Measurements from ENCODE around the gene HOXA11.

Gene HOXA11

DNA sequence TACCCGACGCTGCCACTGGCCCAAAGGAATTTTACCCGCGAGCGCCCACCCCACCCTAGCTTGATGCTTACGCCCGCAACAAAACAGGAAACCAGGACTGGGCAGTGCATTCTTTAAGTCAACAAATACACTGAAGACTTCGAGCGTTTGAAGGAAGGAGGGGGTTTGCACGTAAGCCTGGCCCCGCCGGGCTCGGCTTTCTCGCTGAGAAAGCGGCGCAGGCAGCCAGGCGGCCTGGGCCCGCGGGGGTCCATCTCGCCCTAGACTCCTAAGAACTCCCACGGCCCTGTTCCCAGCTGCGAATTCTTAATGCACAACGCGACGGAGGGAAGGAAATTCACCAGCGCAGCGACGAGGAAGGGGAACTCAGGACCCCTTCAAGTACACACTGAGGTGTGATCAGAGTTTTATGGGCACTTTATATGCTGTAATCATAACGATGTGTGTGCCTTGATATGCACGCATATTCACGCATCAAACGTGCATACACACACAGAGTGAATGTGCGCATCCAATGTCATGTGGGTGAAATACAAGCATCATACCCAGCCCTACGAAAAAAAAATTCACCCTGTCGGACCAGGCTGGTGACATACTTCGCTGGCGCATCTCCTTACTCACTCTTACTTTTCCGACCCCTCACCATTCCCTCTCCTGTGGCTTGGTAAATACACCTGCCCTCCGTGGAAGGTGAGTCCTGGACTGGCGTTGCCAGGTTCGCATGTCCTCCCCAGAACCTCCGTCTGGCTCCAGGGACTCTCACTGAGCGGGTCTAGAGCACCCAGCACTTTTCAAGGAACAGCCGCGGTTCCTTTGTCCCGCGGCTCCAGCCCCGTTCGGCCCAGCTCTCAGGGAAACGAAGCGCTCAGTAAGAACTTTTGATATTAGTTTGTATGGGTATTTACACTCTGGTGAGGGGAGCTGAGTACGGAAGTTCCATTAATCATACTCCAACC lies 20.6 kb upstream of the HOXA11 start:
- DNase-seq = no peak

DNA sequence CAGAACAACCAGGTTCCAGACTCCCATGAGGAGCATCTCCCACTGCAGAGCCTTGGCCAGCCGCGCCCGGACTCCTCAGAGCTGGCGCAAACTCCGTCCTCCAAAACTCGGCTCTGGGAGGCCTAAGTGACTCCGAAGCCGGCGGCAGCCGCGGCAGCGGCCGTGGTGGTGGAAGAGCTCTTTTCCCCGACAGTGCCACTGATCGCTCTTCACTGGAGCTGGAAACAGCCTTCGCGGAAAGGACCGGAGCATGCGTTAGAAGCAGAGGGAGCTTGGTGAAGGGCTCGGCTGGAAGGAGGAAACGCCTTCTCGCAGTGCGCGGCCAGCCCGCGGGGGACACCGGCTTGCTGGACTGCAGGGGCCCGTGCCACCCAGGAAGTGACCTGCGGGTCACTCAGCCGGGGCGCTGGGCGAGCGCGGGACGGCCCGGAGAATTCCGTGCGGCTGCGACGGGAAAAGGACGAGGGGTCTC lies 19.9 kb upstream of the HOXA11 start:
- no peak for DNase-seq

DNA sequence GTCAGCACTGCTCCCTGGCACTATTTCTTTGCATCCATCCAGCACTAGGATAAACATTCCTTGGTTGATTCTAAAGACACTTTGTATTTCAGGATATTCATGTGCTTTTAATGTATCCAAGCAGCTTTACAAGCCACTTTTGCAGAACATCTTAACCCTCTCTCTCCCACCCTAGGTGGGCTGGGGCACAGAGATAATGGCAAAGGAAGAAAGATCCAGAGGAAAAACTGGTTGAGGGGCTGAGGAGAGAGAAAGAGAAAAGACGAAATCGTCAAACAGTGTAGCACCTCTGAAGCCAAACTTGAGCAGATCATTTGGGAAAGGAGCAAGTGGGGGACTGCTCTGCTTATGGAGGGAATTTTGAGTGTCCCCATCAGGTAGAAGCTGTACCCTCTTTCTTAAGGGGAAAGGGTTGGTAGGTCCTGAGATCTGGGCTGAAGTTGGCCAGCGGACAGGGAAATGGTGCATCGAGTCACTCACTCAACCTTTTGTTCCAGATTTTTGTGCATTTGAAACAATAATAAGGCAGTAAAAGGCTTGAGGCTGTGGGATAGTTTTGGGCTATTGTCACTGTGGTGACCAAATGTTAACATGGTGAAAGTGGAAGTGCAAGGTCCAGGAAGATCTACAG lies 19.0 kb upstream of the HOXA11 start:
- no peak for DNase-seq

DNA sequence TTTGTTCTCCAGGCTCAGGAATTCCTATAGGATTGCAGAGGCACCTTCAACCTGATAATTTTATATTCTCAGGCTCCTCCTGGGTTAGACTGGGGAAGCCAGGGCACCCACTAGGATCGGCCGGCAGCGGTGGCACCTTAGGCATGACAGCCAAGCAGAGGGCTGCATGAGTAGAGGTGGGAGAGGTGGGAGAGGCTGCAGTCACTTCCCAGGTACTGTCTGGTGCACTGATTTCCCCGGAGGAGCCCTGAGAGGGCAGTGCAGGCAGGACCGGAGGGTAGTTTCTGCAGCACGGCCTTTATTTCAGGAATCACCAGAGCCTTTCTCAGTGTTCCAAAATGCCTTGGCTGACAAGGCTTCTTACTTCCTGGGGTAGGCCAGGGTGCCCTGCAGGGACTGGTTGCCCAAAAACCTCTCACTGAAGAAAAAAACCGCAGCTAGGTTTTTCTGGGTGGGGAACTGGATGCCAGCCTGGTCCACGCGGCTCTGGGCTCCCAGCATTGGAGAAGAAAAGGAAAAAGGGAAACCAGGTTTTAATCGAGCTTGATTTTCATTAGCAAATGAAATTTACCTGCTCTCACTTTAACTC lies 18.4 kb upstream of the HOXA11 start:
- DNase-seq = no peak

DNA sequence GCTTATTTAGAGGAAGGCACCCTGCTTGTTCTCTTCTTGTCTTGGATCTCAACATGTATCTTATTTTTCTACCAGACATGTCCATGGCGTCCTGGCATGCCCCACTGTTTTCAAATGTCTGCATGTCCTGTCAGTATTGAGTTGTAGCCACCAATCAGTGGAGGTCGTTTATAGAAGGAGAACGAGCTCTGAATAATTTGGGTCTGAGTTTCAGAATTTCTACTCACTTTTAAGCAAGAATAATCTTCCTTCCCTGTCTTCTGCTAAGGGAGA lies 17.8 kb upstream of the HOXA11 start:
- DNase-seq = no peak

DNA sequence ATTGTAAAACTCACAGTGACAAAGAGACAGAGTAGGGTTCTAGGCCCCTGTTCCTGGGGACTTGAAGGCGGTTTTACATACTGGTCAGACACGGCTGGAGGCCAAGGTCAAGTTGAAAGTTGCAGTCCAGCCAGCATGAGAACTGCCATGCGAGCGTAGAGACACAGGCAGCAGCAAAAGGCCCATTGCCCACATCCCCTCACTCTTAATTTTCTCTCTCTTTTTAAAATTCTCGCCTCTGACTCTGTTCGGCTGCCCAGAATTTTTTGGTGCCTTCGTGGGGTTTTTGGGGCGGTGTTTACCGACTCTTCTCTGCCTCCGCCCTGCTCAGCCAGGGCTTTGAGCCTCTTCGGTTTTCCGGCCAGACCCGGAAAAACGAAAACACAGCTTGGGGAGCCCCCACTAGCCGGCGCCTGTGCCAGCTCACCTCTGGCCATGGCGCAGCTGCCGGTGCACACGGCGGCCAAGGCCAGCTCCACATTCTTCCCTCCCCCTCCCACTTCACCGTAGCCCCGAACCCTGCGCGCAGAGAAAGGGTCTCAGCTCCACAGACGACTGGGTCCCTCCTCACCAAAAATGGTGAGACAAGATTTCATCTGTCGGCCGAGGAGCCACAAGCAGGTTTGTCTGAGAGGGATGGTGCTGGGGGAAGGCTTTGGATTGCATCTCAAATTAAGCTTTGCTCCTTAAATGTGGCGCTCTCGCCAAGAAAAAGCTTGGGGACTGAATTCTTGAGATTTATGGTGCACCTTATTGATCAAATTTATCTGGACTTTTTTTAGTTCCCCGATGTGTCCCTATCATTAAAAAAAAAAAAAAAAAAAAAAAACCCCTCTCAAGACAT lies 17.2 kb upstream of the HOXA11 start:
- no peak for DNase-seq

DNA sequence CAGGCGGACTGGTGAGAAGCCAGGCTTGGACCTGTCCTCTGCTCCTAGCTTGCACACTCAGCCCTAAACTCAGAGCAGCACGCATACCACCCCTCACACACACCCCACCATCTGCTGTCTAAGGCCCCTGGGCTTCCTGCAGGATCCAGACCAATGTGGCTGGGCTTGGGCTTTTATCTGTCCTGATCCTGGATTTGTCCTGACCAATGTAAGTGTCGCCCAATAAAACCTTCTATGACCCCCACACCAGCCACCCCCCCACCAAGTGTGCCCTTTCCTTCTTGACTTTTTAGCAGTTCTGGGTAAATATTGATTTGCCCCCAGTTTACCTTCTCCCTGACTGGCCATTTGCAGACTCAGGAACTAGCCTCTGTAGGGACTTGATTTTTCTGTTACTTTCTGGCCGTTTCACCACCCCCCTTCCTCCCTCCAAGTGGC lies 16.6 kb upstream of the HOXA11 start:
- DNase-seq = no peak

DNA sequence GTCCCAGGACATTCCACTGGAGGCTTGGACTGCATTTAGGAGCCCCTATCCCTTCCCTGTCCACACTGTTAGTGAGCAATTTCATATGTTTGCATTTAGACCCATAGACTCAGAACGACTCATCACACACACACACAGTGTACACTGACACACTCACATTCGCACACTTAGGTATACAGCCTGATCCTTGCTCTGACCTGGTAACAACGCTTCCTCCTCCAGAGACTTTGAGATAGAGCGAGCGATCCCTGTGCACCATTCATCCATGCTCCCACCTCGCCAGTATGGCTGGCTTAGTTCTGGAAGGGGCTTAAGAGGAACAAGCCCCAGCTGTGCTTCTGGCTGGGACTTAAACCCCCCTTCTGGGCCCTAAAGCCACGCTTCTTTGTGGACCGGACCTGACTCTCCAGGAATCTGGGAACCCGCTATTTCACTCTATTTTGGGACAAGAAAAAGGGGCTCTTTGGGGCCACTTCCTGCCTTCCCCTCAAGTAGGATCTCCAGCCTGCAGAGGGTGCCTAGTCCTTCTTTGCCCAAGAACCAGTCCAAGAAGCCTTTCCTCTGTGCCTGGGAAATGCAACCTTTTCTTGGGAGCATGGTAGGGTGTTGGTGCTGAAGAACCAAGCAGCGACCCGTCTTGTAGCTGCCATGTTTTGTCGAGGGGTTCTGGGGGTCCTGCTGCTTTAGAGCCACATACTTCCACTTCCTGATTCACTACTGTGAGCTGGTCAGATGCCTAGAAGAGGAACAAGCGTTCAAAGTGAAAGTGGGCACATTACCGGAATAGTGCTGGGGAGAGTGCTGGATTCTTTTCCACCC lies 15.9 kb upstream of the HOXA11 start:
- DNase-seq = no peak

DNA sequence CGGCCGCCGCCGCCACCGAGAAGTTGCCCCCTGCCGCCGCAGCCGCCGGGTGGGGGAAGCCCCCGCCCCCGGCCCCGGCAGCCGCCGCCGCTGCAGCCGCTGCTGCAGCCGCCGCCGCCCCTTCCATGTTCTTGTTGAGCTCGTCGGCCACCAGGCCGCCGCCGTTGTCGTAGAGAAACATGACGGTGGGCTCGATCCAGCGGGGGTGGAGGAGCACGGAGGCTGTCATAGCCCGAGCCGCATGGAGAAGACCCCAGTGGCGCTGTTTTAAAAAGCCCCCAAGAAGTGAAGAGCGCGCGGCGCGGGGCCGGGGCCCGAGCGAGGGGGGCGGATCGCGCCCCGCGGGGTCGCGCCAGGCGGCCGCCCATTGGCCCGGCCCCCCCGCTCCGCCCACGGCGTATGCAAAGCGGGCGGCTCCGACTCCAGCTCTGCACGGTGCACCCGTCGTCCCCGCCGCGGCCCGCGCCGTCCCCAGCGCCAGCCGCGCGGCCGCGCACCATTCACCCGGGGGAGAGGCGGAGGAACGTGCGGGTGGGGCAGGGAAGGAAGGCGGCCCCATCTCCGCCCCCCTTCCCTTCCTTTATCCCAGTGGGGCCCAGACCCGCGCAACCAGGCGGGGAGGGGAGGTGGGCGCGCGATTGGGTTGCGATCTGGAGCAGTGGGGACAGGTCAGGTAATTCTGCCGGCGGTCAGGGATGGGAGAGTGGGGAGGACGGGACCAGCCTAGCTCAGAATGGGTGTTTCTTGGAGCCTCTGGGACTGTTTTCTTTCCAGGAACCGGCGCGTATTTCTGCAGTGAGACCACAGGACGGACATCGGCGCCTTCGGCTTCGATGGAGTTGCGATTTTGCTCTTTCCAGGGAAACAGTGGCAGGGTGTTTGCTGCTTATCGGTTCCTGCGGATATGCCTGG lies 15.1 kb upstream of the HOXA11 start, which contains the start of gene HOXA13:
HOXA13 (minus strand) TSS at position 243 of the 912 bp plus-strand sequence; CDS start at position 229, 14 bp downstream.
- no peak for DNase-seq

DNA sequence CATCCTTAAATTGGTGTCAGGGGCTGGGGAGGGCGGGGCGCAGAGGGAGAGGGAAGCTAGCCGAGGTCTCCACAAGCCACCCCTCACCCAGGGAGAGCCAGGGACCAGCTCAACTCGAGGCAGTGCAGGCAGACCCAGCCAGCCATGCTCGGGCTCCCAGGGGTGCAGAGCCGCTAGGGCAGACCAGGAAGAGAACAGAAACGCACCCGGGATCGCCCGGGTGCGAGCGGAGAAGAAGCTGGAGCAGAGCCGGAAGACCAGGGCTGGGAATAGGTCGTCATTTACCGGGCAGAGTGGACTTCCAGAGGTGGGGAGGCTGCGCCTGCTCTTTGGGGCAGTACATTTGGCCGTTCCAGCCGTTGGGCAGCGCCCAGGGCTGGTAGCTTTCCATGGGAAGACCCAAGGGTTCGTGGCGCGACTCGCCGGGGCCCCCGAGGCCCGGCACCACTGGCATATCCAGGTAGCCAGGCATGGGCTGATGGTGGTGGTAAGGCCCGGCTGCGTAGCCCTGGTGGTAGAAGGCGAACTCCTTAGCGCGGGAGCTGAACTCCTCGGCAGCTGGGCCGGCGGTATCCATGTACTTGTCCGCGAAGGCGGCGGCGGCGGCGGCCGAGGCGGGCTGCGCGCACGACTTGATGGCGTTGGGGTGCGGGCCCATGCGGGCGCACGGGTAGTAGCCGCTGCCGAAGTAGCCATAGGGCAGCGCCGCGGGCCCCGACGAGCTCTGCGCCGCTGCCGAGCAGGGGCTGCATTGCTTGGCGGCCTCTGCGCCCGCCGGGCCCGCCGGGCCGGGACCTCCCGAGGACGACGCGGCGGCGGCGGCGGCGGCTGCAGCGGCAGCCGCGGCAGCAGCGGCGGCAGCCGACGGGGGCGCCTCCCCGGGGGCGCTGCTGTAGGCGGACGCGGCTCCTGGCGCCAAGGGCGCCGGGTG lies 14.1 kb upstream of the HOXA11 start:
- DNase-seq = no peak

DNA sequence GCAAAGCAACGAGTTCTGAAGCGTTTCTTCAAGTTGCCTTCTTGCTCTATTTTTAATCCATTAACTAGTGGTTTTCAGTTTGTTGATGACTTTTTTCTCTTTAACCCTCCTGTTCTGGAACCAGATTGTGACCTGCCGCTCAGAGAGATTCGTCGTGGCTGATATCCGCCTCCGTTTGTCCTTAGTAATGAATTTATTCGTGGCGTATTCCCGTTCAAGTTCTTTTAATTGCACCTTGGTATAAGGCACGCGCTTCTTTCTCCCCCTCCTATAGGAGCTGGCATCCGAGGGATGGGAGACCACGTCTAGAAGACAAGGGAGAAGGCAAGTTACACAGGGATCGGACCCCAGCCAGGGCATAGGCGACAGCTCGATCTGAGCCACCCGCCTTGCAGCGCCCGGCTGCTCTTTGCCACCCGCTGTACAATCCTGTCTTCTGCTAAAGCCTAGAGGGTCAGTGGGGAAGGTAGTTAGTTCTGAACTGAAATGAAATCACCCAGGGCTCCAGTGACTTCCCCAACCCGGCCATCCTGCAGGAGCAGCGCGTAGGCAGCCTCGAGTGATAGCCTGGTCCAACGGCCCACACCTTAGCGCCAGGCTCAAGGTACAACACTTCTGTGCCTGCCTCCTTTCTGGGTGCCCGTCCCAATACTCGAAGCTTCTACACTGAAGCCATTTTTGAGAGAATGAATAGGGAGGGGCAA lies 13.3 kb upstream of the HOXA11 start:
- DNase-seq = no peak

DNA sequence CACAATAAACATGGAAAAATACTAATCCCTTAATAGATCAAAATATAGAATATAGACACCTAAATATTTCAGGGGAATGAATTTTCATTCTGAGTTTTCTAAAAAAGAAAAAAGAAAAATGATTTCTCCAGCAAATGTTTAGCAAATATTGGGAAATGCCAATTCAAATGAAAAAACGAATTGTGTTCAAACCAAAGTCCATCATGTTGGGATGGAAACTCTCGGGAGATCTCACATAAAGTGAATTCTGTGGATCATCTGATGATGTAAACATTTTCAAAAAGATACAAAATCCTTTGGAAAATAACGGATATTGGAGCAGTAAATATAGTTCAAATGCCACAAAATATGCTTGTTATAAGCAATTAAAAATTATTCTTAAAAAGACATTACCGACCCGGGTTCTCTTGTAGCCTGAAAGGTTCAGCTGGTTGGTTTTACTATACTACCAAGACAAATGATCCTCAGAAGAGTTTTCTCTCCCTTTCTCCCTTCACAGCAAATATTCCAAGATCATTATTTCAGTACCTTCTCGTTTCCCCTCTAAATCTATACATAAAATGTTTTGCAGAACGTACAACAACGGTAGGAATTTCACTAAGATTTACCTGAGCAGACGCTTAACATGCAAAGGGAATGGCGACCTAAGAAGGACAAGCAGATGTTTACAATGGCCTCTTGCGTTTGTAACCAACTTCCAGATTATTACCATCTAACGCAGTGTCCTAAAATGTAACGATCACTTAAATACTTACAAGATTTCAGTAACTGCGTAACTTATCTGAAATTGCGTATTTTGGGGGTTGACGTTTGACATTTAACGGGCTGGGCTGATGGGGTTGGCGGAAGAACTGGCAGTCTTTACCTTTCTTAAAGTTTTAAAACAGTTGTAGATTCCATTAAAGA lies 12.4 kb upstream of the HOXA11 start:
- DNase-seq = no peak

DNA sequence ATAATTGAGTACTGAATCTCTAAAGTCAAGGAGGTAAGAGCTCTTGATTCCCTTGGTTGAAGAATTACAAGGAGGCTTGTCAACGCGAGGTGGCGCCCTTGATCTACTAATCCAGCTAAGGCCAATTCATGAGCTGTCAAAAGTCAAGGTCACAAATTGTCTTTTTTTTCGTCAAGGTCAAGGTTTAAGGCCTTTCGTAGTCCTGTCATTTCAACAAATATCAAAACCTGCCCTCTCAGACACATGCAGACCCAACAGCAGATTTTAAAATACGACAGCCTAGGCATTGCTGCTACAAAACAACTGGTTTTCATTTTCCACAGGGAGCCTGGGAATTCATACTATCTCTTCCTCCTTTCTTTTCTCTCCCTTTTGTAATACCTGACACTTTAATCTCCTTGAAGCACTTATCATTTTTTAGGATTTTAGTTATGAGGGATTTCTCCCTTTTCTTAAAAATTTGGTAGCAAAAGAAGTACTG lies 11.3 kb upstream of the HOXA11 start:
- peak; percentile 46 for DNase-seq

DNA sequence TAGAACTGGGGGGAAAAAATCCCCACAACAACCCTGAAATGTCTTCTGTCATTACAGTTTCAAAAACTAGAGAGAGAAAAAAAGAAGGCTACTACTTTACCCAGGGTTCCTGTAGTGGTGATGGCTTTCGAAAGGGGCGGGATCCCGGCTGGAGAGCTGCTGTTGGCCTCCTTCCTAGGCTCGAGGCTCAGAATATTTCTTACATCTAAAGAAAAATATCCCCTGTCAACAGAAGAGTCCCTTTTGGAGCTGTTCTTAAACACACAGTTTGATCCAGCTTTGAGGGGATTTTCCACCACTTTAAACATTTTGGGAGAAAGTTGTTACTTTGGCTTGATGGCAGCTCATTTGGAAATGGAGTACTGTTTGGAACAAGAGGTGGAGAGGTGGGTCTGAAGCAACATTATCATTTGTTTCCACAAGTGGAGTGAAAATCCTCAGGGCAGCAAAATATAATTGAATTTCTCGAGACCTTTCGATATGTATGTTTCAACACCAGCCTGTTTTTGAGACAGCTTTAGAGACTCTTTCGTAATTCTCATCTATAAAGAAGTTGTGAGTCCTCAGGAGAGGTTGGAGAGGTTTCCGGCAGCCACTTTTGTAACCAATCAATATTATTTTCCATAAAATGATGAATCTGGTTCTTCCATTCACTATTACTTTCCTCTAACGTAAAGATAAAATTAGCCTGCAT lies 9.8 kb upstream of the HOXA11 start:
- no peak for DNase-seq

DNA sequence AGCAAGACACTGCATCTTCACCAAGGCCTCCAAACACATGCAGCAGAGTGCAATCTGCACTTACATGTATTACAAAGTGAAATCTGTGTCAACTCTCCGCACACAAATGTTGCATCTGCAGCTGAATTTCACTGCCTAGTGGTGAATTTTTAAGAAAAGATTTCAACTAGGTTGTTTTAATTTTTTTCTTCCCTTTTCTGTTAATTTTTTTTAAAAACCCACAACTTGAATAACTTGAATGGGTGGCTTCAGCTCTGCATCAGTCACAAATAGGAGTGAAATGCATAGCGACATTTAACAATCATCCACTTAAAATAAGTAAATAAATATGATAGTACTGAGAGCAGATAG lies 8.9 kb upstream of the HOXA11 start:
- no peak for DNase-seq

DNA sequence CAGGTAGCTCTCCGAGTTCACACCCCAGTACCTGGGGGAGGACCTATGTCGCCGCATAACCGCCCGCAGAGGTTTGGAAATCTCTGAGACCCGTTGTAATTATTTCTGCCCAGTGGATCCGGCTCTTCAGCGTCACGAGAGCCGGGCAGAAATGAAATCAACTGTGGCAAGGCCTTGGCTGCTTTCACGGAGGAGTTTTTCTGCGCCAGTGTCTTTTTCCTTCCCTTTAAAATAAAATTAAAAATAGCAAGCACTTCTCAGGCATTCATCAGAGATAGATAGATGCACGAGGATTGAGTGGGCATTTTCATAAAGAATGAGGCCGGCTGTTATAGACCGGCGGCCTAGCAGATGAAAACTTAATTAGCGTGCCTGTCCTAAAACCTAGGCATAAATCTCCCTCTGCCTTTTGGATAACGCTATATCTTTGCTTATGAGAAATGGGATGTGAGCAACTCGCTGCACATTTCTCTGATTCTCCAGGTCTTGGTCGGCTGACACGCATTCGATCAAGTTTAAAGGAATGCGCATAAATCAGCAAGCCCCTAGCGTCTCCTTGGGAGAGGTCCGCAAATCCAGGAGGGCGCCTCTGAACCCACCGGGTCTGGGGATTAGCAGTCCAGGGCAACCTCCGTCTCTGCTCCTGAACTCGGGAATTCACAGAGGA lies 8.4 kb upstream of the HOXA11 start:
- no peak for DNase-seq

Data from amniotic stem cell (primary cell).